HG03175 (cell line): ENCODE measurements around the gene TMEM120B.

ENCODE experiments used
- ATAC-seq: cut with Tn5 transposase; IDR thresholded peaks from one replicate; pipeline ENCODE4 v1.9.1; 2021; ENCODE audit warnings: mild to moderate bottlenecking, moderate library complexity; ENCODE audit not compliant: unreplicated experiment

Gene TMEM120B

GRCh38 chr12:121830134-121830533 is 117.6 kb downstream of the TMEM120B start:
- ATAC-seq, result no peak

GRCh38 chr12:121830588-121831265 is 118.2 kb downstream of the TMEM120B start:
- ATAC-seq, result no peak
